H54 (cell line): ENCODE measurements around the gene CFAP410.

ENCODE experiments used
- DNase-seq: peaks from one replicate; pipeline ENCODE4 v3.0.0; 2011; ENCODE audit warnings: low spot score, mixed read lengths; ENCODE audit not compliant: insufficient read length
- FAIRE-seq: peaks from 3 replicates; lab custom pipeline; 2011; peaks lifted over from hg19 to GRCh38; lab: Jason Lieb, UNC
- POLR2A ChIP-seq: IDR thresholded peaks from 2 replicates; pipeline ENCODE4 v1.6.1; 2011; ENCODE audit warnings: low read depth, mild to moderate bottlenecking, low read length

Gene CFAP410

DNA sequence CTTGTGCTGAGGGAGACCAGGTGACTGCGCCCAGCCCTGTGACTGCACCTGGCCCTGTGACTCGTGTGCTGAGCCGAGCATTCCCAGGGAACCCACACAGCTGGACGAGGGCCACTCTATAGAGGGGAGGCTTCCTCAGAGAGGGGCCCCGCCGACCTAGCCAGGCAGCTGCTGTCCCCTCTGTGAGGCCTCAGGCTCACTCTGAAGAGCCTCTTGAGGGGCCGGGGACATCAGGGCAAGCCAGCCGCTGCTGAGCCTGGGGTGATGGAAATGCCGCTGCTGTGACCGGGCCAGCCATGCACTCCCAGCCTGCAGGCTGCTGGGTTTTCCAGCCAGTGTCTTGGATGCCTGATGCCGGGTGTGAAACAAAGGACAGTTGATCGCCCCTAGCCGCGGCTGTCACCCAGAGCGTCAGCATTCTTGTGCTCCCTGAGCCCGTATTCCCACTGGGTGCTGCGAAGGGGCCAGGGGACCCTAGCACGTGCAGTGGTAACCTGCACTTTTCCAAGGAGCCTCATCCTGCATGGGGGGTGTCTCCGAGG, 21.9 kb downstream of the CFAP410 start:
- FAIRE-seq = no peak
- TF ChIP-seq POLR2A = no peak
- DNase-seq = no peak

DNA sequence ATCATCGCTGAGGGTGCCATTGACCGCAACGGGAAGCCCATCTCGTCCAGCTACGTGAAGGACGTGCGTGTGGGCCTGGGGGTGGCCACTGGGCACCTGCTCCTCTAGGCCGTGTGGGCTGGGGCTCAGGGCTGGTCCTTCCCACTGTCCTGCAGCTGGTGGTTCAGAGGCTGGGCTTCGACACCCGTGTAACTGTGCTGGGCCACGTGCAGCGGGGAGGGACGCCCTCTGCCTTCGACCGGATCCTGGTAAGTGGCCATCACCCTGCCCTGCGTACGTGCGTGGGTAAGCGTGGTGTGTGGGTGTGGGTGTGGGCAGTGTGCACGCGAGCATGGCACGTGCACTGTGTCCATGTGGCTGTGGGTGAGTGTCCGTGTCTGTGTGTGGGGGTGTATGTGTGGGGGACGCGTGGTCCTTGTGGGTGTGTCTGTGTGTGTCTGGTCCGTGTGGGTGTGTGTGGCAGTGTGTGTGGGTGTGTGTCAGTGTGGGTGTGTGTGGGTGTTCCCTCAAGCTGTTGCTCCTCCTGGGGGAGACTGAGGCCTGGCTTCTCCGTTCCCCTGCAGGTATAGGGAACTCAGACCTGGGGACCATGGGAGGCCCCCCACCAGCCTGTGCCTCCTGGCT, 22.8 kb downstream of the CFAP410 start:
- DNase-seq (no peak), FAIRE-seq (no peak)
- no peak for TF ChIP-seq POLR2A

DNA sequence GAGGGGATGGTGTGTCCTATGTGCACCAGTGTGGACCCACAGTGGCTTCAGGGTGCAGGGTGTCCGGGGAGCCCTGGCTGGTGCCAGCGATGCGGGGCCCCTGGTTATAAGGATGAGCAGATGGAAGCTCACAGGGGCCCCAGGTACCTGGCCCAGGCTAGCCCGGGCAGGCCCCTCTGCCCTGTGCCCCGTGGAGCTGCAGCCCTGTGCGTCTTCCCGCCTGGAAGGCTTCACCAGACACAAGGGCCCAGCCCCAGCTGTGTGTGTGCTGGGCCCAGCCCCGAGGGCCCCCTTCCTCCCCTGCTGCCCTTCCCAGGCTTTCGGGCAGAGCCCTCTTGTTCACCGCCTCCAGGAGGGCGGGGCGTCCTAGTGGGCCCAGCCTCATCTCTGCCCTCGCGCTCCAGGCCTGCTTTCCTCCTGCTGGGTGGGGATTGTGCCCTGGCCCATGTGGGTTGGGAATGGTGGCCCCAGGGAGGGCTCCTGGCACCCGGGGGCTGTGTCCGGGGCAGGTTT, 23.4 kb downstream of the CFAP410 start:
- TF ChIP-seq POLR2A = no peak
- FAIRE-seq (no peak), DNase-seq (no peak)

DNA sequence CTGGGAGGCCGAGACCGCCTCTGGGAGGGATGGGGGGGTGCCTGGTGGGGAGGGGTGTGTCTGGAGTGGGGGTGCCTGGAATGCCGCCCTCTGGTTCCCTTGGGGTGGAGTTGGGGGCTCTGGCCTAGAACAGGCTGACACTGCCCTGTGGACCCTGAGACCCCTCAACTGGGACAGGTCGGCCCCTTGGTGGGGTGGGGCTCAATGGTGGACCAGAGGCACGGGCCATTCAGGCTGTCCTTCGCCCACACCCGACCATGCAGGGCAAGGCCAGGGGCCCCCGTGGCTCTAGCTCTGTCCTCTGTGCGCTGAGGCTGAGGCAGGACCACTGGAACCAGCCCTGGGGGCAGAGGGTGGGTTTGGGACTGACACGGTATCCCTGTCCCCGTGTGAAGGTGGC, 24.6 kb downstream of the CFAP410 start:
- FAIRE-seq = no peak
- TF ChIP-seq POLR2A = no peak
- DNase-seq = no peak

DNA sequence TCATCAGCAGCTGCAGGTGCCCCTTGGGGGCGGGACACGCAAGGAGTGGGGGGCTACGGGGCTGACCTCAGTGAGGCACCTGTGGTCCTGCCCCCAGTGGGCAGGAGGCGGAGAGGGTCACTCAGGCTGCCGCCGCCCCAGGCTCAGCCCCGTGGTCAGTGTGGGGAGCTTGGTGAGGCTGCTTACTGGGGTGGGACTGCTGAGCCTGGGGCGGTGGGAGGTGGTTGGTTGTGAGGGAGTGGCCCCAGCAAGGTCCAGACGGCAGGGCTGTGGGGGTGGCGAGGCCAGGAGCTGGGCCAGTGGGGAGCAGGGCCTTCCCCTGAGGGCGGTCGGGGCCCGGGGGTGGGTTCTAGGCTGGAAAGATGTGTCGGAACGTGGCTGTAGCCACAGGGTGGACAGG, 25.1 kb downstream of the CFAP410 start:
- TF ChIP-seq POLR2A = no peak
- DNase-seq (no peak), FAIRE-seq (no peak)

DNA sequence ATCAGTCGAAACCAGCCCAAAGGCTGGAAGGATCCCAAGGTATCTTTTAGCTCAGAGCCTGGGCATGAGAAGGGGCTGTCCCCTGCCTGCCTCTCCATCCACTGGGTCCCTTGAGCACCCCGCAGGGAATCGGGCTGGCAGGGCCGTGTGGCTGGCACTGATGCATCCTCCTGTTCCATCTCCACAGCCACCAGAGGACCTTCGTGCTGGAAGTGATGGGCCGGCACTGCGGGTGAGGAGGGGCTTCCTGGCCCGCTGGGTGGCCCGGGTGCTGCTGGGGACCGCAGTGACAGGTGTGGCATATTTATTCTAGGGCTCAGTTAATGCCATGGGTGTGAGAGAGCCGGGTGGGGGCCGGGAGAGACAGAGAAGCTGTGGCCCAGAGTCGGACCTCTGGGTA, 25.7 kb downstream of the CFAP410 start:
- DNase-seq = no peak
- no peak for FAIRE-seq
- TF ChIP-seq POLR2A = no peak

DNA sequence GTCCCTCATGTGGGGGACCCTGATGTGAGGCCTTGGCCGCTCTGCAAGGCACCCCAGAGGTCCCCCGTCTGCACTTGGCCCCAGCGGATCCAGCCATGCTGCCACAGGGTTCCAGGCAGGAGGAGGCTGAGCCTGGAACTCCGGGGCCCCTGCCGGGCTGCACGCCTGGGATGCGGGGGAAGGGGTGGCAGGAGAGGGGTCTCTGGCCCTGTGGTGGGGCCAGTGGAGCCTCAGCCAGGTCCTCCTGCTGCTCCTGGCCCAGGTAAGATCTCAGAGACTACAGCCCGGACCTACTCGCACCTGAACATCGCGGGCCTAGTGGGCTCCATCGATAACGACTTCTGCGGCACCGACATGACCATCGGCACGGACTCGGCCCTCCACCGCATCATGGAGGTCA, 26.5 kb downstream of the CFAP410 start:
- no peak for DNase-seq
- TF ChIP-seq POLR2A = no peak
- FAIRE-seq = no peak

DNA sequence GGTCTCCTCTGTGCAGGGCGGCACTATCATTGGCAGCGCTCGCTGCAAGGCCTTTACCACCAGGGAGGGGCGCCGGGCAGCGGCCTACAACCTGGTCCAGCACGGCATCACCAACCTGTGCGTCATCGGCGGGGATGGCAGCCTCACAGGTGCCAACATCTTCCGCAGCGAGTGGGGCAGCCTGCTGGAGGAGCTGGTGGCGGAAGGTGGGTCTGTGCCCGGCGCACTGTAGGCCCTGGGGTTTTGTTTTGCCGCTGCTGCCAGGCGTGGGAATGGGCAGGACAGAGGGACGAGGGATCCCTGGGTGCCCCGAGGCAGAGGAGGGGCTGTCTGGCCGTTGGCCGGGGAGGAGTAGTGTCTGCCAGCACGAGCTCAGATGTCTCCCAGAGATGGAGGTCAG, 27.1 kb downstream of the CFAP410 start:
- DNase-seq (no peak), FAIRE-seq (no peak)
- no peak for TF ChIP-seq POLR2A

DNA sequence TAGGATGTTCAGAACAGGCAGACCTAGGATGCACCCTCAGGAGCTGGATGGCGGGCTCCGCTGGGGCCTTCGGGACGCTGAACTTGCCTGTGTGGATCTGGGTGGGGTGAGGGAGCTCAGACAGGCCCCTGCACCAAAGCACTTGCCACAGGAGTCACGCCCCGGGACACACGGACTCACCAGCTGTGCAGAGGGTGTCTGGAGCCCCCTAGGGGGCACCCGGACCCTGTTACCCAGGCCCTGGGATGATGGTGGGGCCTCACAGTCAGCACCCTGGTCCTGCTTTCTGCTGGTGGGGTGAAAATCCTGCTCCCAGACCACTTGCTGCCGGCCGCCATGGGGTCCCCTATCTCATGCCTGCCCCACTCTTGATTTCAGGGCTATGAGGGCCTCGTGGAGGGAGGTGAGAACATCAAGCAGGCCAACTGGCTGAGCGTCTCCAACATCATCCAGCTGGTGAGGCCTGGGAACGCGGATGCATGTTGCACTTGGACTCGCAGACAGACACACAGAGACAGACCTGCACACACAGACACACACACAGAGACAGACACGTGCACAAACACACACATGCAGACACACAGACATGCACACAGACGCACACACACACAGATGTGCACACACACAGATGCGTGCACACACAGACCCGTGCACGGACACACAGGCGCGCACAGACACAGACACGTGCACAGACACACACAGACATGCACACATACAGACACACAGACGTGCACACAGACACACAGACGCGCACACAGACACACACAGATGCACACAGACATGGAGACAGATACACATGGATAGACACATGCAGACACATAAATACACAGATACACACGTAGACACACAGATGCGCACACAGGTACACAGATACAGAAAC, 28.3 kb downstream of the CFAP410 start:
- no peak for DNase-seq
- FAIRE-seq = no peak
- TF ChIP-seq POLR2A = no peak

DNA sequence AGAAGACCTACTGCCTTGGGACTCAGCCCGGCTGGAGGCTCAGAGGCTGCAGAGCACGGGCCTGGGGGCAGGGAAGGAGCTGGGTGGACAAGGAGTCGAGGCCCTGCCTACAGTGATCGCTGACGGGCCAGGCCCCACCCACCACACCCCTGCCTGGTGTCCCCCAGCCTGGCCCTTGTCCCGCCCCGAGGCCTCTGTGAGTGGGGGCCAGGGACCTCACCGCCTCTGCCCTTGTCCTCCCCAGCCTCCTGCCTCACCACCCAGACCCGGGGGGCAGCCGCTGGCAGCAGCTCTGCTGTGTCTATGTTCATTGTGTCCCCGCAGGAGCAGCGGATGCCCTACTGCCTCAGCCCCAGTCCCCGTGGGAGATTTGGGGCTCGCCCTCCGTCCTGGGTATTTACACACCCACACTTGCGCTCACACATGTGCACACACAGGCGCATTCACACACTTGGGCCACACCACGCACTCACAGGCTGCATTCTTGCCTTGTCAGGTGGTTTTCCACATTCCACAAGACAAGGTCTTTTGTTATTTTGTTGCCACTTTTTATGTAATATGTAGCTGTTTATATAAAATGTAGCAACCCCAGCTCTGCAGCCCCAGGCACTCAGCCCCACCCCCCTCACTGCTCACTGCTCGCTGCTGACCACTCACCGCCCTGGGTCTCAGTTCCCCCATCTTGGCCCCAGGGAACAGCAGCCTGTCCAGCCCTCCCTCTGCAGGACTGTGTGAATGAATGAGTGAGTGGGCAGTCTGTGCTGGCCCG, 32.1 kb downstream of the CFAP410 start:
- TF ChIP-seq POLR2A = no peak
- no peak for DNase-seq
- FAIRE-seq = no peak

DNA sequence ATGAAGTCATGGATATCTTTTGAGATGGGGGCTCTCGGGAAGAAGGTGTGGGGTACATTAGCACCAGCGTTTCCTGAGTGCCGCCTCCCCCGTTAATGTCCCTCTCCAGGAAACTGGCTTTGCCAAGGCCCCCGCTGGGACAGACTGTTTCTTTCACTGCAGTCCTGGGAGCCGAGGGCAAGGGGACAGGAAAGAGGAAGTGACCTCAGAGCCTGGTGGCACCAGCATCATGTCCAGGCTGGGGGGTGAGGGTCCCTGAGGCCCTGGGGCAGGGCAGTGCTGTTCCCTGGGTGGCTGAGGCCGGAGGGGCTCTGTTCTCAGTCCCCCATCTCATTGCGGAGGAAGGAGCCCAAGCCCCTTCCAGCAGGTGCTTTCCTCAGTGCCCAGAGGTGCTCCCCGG, 33.5 kb downstream of the CFAP410 start:
- TF ChIP-seq POLR2A = no peak
- FAIRE-seq = no peak
- DNase-seq = no peak

DNA sequence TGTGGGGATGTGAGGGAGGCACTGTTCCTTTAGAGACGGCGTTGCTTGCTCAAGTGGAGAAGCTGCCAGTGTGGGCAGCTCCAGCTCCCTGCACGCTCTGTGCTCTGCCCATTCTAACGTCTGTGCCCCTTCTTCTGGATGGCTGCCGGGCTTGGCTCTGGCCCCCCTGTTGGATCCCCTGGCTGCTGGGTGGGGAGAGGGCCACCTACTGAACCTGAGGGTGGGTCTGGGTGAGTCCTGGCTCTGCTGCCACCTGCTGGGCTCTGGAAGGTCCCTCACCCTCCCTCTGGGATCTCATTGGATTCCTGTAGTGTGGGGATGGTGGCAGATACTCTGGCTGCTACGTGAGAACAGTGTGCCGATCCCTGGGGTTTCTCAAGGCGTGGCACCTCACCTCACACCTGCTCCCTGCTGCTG, 34.3 kb downstream of the CFAP410 start:
- no peak for FAIRE-seq
- peak; percentile 78 for DNase-seq
- TF ChIP-seq POLR2A = no peak

DNA sequence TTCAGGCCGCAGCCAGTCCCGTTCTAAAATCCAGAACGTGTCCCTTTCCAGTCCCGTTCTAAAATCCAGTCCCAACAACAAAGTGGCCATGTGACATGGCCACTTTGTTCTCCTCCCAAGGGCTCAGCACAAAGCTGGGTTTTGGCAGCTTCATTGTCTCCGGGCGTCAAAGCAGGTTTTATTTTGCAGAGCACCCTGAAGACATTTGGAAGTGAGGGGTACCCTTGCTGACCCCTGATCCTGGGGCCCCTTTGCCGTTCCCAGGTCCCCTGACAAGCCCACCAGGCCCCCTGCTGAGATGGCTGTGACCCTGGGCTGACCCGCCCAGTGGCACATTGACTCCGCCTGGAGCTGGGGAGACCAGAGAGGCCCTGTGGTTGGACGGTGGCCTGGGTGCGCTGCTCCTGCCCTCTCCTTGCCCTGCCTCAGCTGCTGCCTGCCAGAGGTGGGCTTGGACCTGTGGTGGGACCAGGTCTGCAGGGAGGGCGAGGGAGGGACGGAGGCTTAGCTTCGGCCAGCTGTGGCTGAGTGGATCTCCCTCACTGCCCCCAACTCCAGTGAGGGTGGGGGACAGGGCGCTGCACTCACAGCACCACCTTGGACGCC, 35.1 kb downstream of the CFAP410 start:
- FAIRE-seq (no peak), DNase-seq (no peak)
- no peak for TF ChIP-seq POLR2A
